Measurements from ENCODE around the gene WIPF1. TPM values are rescaled to one million over a fixed set of nuclear protein-coding genes. Genes with fewer than 3 reads are reported as not detected.
"Not testable (repeated sequence)": the region's sequence is repeated elsewhere in the genome, so short reads cannot be mapped to it uniquely, and the experiment has no call there.

WIPF1 gene
- total RNA-seq, 1 donor from 2014 or later, result 8.0 TPM

- no peak for DNase-seq (ENCODE audit: low read depth, low spot score)
These were observed 25.0 kb downstream of the WIPF1 start for GRCh38 chr2:174572556-174572955.

GRCh38 chr2:174571669-174572323, 25.8 kb downstream of the WIPF1 start:
- DNase-seq (ENCODE audit: low read depth, low spot score), result no peak

DNA sequence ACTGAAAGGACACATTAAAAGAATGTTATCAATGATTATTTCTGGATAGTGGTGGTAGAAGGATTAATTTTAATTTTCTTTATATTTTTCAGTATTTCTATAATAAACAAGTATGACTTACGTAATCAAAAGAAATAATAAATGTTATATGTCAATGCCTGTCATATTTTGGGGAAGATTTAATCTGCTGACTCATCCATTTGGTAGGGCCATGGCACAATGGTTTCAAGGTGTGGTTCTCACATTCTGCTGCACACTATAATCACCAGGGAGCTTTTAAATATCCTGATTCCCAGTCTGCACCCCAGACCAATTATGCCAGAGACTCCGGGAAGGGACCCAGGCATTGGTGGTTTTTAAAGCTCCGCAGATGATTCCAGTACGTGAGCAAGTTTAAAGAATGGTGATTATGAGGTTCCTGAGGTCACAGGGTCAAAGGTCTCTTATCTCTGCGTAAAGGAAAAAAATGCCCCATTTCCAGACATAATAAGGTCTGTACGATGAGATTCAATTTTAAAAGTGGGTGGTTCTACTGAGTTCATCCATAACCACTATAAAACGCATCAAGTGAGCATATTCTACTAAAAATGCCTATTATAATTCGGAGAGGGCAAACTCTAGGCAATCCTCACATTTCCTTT, 27.2 kb downstream of the WIPF1 start:
- DNase-seq (ENCODE audit: low read depth, low spot score), result no peak

GRCh38 chr2:174569678-174570077, 27.9 kb downstream of the WIPF1 start:
- DNase-seq (ENCODE audit: low read depth, low spot score), result no peak

DNA sequence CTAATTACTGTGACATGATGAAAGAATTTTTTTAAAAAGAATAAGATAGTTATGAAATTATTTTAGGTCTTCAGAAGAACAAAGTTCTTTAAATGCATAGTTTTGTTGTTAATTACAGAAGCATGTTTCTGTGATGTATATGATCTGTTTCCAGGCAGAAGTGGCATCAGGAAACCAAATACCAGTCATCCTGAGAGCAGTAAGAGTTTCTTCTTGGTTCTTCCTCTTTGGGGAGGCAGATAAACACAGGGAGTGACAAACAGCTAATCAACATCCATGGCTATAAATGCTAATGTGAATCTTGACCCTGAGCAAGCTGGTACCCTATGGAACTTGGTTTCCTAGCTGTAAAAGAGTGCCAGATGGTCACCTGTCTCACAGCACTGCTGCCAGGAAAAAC, 29.2 kb downstream of the WIPF1 start:
- no peak for DNase-seq (ENCODE audit: low read depth, low spot score)

DNA sequence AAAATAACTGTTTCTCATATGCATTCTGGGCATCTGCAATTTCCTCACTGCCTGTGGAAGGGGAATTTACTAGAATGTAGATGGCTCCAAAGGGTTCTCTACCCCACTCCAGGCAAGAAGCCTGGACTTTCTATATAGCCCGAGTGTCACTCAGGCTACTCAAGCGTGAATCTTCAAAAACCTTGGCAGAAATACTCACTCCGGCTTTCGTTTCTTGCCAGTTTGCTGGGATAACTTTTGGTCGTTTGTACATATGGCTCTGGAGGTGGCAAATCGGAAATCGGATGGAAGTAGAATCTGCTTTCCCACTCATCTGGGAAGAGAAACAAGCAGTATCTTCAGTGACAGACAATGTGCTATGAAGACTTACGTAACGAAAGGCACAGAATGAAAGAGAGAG, 30.7 kb downstream of the WIPF1 start:
- no peak for DNase-seq (ENCODE audit: low read depth, low spot score)

DNA sequence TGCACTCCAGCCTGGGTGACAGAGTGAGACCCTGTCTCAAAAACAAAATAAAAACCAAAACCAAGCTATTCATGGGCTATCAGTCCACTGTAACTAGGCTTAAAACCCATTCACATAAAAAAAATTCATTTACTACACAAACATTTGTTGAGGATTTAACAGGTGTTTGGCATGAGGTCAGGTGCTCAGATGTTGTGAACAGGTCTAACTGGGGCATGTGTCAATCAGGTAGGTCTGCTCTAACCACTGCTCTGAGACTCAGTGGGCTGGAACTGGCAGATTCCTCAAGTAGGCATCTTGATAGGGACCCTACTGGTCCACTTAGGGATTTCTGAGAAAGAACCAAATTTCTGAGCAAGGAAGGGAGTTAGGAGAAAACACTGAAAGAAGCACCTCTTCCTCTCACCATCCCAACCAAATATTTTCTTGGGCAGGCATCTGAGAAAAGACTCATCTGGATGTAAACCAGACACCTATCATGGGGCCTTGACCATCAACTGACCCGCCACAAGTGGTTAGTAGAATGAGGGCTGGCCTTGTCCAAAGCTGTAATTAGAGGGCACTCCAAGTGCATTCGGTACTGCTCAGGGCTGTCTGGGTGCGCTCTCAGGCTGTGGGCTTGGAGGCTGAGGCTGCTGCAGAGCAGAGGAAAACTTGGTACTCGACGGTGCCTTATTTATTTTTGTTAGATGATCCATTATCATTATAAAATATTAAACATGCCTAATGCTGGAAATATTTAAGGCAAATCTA, 33.9 kb downstream of the WIPF1 start:
- DNase-seq (ENCODE audit: low read depth, low spot score), result no peak

DNA sequence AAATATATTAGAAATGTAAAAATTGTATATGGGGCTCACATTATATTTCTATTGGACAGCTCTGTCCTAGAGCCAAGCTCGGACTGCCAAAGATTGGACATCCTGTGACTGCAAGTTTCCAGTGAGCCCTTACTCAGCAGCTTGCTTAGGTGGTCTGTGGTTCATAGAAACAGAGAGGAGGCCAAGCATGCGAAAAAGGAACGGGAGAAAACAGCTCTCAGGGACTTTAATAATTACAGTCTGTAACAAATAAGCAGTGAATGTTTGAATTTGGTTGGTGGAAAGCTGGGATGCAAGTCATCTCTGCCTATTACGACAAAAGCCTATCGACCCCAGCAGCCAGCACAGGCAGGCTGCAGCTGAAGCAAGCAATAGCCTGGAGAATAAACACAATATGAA, 35.6 kb downstream of the WIPF1 start:
- DNase-seq (ENCODE audit: low read depth, low spot score), result no peak

DNA sequence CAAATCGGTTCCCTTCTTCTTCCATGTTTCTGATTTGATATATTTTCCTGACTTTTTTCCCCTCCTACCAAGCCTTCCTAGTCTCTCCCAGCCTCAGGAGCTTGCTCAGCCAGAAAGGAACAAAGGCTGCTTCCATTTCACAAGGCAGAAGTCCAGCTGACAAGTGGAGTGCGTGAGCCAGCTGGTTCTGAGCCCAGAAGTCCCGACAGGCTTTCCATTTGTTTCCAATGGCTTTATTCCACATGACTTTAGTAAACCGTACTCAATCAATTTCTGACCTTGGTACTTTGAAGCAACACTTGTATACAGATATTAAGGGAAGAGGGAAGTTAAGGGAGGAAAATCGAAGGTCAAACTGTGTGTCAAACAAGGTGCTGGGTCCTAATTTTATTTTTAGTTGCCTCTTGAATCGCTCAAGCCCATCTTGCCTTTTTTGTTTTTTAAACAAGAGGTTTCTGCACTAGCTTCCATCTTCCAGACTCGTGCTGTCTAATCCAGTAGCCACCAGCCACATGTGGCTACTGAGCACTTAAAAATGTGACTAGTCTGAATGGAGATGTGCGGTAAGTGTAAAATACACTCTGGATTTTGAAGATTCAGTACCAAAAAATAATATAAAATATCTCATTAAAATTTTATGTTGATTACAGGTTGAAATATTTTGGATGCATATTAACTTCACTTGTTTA, 36.2 kb downstream of the WIPF1 start:
- no peak for DNase-seq (ENCODE audit: low read depth, low spot score)

- no peak for DNase-seq (ENCODE audit: low read depth, low spot score)
These were observed 36.9 kb downstream of the WIPF1 start for GRCh38 chr2:174560737-174561136.

DNA sequence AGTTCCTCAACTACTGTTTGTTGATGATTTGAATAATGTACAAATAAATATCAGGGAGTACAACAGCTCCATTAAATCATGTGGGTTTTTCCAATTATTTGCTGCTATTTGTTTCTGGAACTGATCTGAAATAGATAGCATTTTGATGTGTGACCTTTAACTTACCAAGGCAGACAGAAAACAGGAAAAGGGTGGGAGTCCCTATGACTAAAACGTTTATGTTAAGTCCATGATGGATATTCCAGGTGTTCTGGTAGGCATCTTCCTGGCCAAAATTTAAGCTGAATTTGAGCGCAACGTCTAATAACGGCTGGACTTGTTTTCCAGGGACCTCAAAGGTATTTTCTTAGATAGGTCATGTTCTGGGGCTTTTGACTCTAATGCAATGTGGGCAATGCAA, 41.6 kb downstream of the WIPF1 start:
- DNase-seq (ENCODE audit: low read depth, low spot score), result no peak

DNA sequence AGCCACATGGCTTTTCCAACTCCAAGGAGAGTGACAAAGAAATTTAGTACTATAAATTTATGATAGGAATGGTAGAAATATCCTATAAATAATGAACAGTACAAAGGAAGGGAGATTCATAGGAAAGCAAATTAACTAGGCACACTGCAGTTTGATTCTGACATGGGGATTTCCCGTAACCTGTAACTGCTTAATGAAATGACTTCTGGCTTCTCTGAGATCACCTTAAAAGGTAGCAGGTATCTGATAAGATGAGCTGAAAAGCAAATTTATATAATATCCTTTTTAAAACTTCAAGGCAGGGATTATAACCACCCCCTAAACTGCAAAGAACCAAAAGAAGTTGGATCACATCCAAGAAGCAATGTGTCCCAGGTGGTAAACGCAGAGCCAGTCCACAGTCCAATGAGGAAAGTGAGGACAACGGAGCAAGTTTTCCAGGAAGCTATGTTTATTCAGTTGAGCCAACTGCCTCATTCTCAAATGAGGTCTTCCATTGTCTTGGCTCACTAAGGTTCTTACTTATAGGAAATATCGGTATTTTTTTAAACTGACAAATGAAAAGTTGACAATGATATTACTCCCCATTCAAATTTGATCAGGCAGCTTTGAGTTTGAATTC, 43.0 kb downstream of the WIPF1 start:
- no peak for DNase-seq (ENCODE audit: low read depth, low spot score)

DNA sequence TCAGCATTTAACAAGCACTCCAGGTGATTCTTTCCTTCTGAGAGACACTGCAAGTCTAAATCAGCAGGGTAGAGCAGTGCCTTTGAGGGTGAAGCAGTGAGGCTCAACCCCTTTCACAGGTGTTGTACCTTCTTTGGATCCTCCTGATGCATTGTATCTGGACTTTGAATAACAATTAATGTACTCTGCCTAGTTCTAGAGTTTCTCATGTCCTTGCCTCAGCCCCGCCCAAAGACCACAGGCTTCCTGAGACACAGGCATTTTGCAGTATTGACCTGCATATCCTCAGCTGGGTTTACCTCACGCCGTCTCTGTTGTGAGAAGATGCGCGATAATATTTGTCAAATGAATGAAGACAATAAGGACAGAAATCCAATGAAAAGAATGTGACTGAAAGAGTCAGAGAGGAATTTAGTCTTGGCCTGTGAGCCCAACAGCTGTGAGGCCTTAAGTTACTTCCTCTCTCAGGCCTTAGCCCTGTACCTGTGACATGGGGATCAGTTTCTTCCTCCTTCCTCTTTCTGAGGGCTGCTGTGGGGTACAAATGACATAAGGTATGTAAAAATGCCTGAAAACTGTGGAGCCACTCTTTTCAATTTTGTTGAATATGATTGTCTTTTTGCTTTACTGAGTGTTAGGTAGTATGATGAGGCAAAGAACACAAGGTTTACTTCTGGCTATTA, 43.7 kb downstream of the WIPF1 start:
- DNase-seq (ENCODE audit: low read depth, low spot score), result no peak

- no peak for DNase-seq (ENCODE audit: low read depth, low spot score)
These were observed 44.7 kb downstream of the WIPF1 start for GRCh38 chr2:174552880-174553279.

DNA sequence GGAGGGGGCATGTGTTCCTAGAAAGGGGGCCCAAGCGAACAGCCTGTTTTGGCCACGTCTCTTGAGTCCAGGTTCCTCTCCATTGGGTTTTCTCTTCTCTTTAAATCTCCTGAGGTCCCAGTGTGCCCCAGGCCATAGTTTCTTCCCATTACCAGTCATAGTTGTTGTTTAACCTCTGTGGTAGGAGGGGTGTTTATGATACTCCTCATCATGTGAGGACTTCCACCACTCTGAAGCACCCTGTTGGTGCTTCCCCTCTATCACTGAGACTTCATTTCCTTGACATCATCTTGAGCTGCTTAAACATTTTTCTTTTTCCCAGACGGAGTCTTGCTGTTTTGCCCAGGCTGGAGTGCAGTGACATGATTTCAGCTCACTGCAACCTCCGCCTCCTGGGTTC, 45.9 kb downstream of the WIPF1 start:
- DNase-seq (ENCODE audit: low read depth, low spot score), result no peak

GRCh38 chr2:174548646-174549045, 49.0 kb downstream of the WIPF1 start:
- DNase-seq (ENCODE audit: low read depth, low spot score), result not testable (repeated sequence)

DNA sequence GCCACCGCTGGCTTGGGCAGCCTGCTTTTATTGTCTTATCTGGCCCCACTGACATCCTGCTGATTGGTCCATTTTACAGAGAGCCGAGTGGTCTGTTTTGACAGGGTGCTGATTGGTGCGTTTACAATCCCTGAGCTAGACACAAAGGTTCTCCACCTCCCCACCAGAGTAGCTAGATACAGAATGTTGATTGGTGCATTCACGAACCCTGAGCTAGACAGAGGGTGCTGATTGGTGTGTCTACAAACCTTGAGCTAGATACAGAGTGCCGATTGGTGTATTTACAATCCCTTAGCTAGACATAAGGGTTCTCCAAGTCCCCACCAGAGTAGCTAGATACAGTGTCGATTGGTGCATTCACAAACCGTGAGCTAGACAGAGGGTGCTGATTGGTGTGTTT, 49.6 kb downstream of the WIPF1 start:
- DNase-seq (ENCODE audit: low read depth, low spot score), result not testable (repeated sequence)

GRCh38 chr2:174546519-174547506, 50.8 kb downstream of the WIPF1 start:
- no peak for DNase-seq (ENCODE audit: low read depth, low spot score)

DNA sequence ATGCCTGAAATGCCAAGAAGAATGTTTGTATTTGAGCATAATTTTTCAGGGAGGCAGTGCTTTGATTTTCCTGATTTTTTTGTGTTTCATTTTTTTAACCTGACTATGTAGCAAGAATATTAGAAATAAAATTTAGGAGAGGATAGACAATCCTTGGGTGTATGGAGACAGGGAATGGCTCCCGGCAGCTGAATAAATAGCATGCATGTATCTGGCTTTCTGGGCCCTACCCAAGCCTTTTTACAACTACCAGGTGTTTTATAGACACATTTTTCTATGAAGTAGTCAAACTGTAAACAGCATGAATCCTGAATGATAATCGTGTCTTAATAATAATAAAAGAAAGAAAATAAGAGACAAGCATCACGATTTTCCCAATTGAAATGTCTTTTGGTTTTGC, 52.4 kb downstream of the WIPF1 start:
- DNase-seq (ENCODE audit: low read depth, low spot score), result no peak

DNA sequence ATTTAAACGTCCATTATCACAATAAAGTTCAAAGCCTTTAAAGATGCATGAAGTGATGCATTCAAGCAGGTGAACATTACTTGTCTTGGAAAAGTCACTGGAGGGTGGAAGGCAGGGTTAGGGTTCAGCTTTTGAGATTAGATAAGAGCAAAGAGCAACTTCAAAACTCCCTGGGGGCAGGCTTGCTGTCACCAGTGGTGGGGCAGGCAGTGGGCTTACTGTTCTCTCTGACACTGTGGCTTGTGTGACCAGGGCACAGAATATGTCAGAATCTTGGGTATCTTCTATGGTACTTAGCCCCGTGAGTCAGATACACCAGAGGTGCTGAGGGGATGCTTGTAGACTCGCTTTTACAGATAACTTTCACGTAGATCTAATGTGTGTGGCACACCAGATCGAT, 52.8 kb downstream of the WIPF1 start:
- no peak for DNase-seq (ENCODE audit: low read depth, low spot score)

Data from pulmonary artery endothelial cell (primary cell).